Transverse colon (tissue), 4 donors: Measurements from ENCODE around the gene RIPOR3. TPM values are rescaled to one million over a fixed set of nuclear protein-coding genes. Genes with fewer than 3 reads are reported as not detected.
"Not testable (repeated sequence)": the region's sequence is repeated elsewhere in the genome, so short reads cannot be mapped to it uniquely, and the experiment has no call there.

Experiments used
- DNase-seq: peaks from one replicate; pipeline ENCODE4 v3.0.0-alpha.2; 2019
- H3K27ac ChIP-seq, 4 donors: fragments of 200-600 bp; sonication (generic); 2 replicates each; pipeline ENCODE4 v1.5.1; 2016 to 2018; ENCODE audit warnings: inconsistent platforms in 4 of 4
- H3K27me3 ChIP-seq: fragments of 200-600 bp; sonication (generic); 2 replicates; pipeline ENCODE4 v1.5.1; 2017; ENCODE audit warnings: inconsistent platforms
- H3K36me3 ChIP-seq, 4 donors: fragments of 200-600 bp; sonication (generic); 2 replicates each; pipeline ENCODE4 v1.5.1; 2017 to 2019; ENCODE audit warnings: inconsistent platforms in 4 of 4
- H3K4me1 ChIP-seq, 4 donors: fragments of 200-600 bp; sonication (generic); 2 replicates each; pipeline ENCODE4 v1.5.1; 2017 to 2020; ENCODE audit warnings: inconsistent platforms in 4 of 4
- H3K4me3 ChIP-seq, 4 donors: fragments of 200-600 bp; sonication (generic); 1 replicate in 1 of 4; 2 replicates in 3 of 4; pipeline versions ENCODE4 v1.5.1 to v1.6.1; 2017 to 2019; ENCODE audit warnings: inconsistent platforms in 4 of 4
- H3K9me3 ChIP-seq, 2 donors: fragments of 200-600 bp; sonication (generic); 2 replicates each; pipeline ENCODE4 v1.5.1; 2017 to 2019; ENCODE audit warnings: inconsistent platforms in 2 of 2
- CTCF ChIP-seq, 5 experiments: fragments of 200-600 bp in 3 of 5; fragments of 450-650 bp in 2 of 5; sonication (generic) in 3 of 5; IDR thresholded peaks; 1 replicate in 2 of 5; 2 replicates in 3 of 5; pipeline ENCODE4 v1.5.1; 2016 to 2017; ENCODE audit warnings: antibody characterized with exemption in 5 of 5, inconsistent platforms in 3 of 5, mild to moderate bottlenecking in 2 of 5, moderate library complexity in 1 of 5
- EP300 ChIP-seq: sonication (generic); formaldehyde crosslinking; IDR thresholded peaks from one replicate; pipeline ENCODE4 v1.6.1; 2017; ENCODE audit warnings: antibody characterized with exemption, low read depth
- POLR2A ChIP-seq: fragments of 450-650 bp; IDR thresholded peaks from one replicate; pipeline ENCODE4 v1.6.1; 2016; ENCODE audit warnings: antibody characterized with exemption, mild to moderate bottlenecking, moderate library complexity
- POLR2AphosphoS5 ChIP-seq, 3 donors: sonication (generic); formaldehyde crosslinking; IDR thresholded peaks; one replicate each; pipeline ENCODE4 v1.6.1; 2016; ENCODE audit warnings: antibody characterized with exemption in 3 of 3
- WGBS, 2 donors: methylation state at CpG; one replicate each; pipeline ENCODE4 v1.1.5; 2018; ENCODE audit warnings: low coverage in 1 of 2; 5-methylcytosine and 5-hydroxymethylcytosine counted together
- in situ Hi-C, 4 donors: fragments of 200-750 bp; cut with MboI; loops; one replicate each; pipeline versions ENCODE4 v1.15.0 to v1.15.1; 2017; ENCODE audit warnings: low sequenced_read_pairs in 3 of 4, low pct_ligation_motif_present in 1 of 4, low pct_unique_long_range_greater_than_20kb in 1 of 4
- intact Hi-C: fragments of 100-400 bp; cut with DNase I; formaldehyde crosslinking; loops from one replicate; pipeline ENCODE4 v1.15.1; 2023; ENCODE audit warnings: low total_unique reads
- total RNA-seq, 4 donors: library from RNA; depleted of rRNA; stranded (reverse); fragments of >200 nt; gene quantifications; one replicate each; pipeline ENCODE4 v1.1.0, GENCODE V29; 2016

The RIPOR3 gene
- total RNA-seq, 4 donors from 2014 or later = 4.6 to 15.7 (median 8.7) TPM

GRCh38 chr20:50543326-50543725 lies 148.0 kb downstream of the RIPOR3 start:
- in situ Hi-C loops = no loop called here
- H3K27me3 ChIP-seq = no peaks in the 10 kb centered on the region
- H3K4me3 ChIP-seq = no peak overlapping the region
- H3K9me3 ChIP-seq = no peaks in the 10 kb centered on the region
- no peak for DNase-seq
- whole genome bisulfite sequencing, 2 donors = 54 to 78% methylated on average over 3 to 5 of the region's 5 CpGs
- no peaks in the 10 kb centered on the region for H3K36me3 ChIP-seq
- H3K27ac ChIP-seq = no peak overlapping the region
- H3K4me1 ChIP-seq = peaks cover 7 to 74% (median 46%) of the 10 kb centered on the region in 4 donors
- intact Hi-C loops = no loop called here
- no peak for TF ChIP-seq EP300

GRCh38 chr20:50541606-50542041 lies 149.7 kb downstream of the RIPOR3 start:
- Histone ChIP-seq H3K4me1 (peaks cover 13 to 70% (median 50%) of the 10 kb centered on the region in 4 donors), H3K36me3 (no peaks in the 10 kb centered on the region), H3K27ac (peak overlapping the region in 3 of 4 donors; percentile 15 to 39 (median 32)), H3K4me3 (no peak overlapping the region), H3K27me3 (no peaks in the 10 kb centered on the region), H3K9me3 (no peaks in the 10 kb centered on the region)
- intact Hi-C loops (no loop called here), in situ Hi-C loops (no loop called here)
- TF ChIP-seq CTCF (IDR thresholded peaks at IDR 0.05) (no peak), POLR2A (no peak), POLR2AphosphoS5 (IDR thresholded peaks at IDR 0.05) (no peak), EP300 (no peak)
- WGBS, 2 donors = 58 to 60% methylated on average over 1 to 5 of the region's 5 CpGs
- DNase-seq = no peak

GRCh38 chr20:50540620-50541605 lies 150.4 kb downstream of the RIPOR3 start:
- WGBS, 2 donors = 76 to 79% methylated on average over 4 to 14 of the region's 14 CpGs
- Histone ChIP-seq H3K27ac (peak overlapping the region in 3 of 4 donors; percentile 15 to 39 (median 32)), H3K9me3 (no peaks in the 10 kb centered on the region), H3K4me1 (peaks cover 7 to 69% (median 51%) of the 10 kb centered on the region in 4 donors), H3K36me3 (no peaks in the 10 kb centered on the region), H3K27me3 (no peaks in the 10 kb centered on the region), H3K4me3 (no peak overlapping the region)
- in situ Hi-C loops (no loop called here), intact Hi-C loops (no loop called here)
- TF ChIP-seq CTCF (IDR thresholded peaks at IDR 0.05) = no peak
- TF ChIP-seq POLR2AphosphoS5 (IDR thresholded peaks at IDR 0.05) = peak in 1 of 3 donors; percentile 32
- no peak for TF ChIP-seq POLR2A
- TF ChIP-seq EP300 = no peak
- no peak for DNase-seq

- H3K36me3 ChIP-seq, DNase-seq, H3K27ac ChIP-seq, intact Hi-C loops, H3K9me3 ChIP-seq, H3K4me3 ChIP-seq, in situ Hi-C loops, H3K27me3 ChIP-seq: not testable (repeated sequence)
- H3K4me1 ChIP-seq = peaks cover 10 to 76% (median 53%) of the 10 kb centered on the region in 4 donors
- 89 to 97% methylated on average over 5 to 8 of the region's 8 CpGs for WGBS, 2 donors
Measured at GRCh38 chr20:50539798-50540197, 151.5 kb downstream of the RIPOR3 start.

- H3K4me1 ChIP-seq = peaks cover 10 to 84% (median 45%) of the 10 kb centered on the region in 4 donors
- in situ Hi-C loops = no loop called here
- TF ChIP-seq EP300 = no peak
- no peak for TF ChIP-seq CTCF (IDR thresholded peaks at IDR 0.05)
- no peak for TF ChIP-seq POLR2AphosphoS5 (IDR thresholded peaks at IDR 0.05)
- TF ChIP-seq POLR2A = no peak
Measured at GRCh38 chr20:50538276-50538675, 153.1 kb downstream of the RIPOR3 start.

More at GRCh38 chr20:50538276-50538675, 153.1 kb downstream of the RIPOR3 start:
- WGBS, 2 donors = 32 to 45% methylated on average over 4 of the region's 4 CpGs
- peak overlapping the region; percentile 4 to 20 (median 12) for H3K27ac ChIP-seq
- intact Hi-C loops = no loop called here
- no peak overlapping the region for H3K4me3 ChIP-seq
- H3K36me3 ChIP-seq = no peaks in the 10 kb centered on the region
- no peak for DNase-seq
- no peaks in the 10 kb centered on the region for H3K27me3 ChIP-seq
- no peaks in the 10 kb centered on the region for H3K9me3 ChIP-seq
